GM21367 (cell line): ENCODE data around the gene IQCH.
"Not testable (repeated sequence)": the region's sequence is repeated elsewhere in the genome, so short reads cannot be mapped to it uniquely, and the experiment has no call there.

ENCODE experiments used
- ATAC-seq: cut with Tn5 transposase; IDR thresholded peaks from one replicate; pipeline ENCODE4 v1.9.1; 2021; ENCODE audit not compliant: unreplicated experiment

Gene IQCH

GRCh38 chr15:67244971-67245478 is 9.6 kb upstream of the IQCH start:
- no peak for ATAC-seq

GRCh38 chr15:67246606-67247005 is 8.0 kb upstream of the IQCH start:
- ATAC-seq, result not testable (repeated sequence)

- no peak for ATAC-seq
These were observed 6.5 kb upstream of the IQCH start for GRCh38 chr15:67248011-67248505.

GRCh38 chr15:67249830-67250229 is 4.8 kb upstream of the IQCH start:
- no peak for ATAC-seq

GRCh38 chr15:67251318-67251717 is 3.3 kb upstream of the IQCH start:
- no peak for ATAC-seq

GRCh38 chr15:67253101-67253500 is 1.5 kb upstream of the IQCH start:
- ATAC-seq, result no peak

GRCh38 chr15:67253549-67254237 is 893 bp upstream of the IQCH start:
- ATAC-seq, result no peak

GRCh38 chr15:67256051-67256450 is 1.5 kb downstream of the IQCH start:
- ATAC-seq, result no peak

DNA sequence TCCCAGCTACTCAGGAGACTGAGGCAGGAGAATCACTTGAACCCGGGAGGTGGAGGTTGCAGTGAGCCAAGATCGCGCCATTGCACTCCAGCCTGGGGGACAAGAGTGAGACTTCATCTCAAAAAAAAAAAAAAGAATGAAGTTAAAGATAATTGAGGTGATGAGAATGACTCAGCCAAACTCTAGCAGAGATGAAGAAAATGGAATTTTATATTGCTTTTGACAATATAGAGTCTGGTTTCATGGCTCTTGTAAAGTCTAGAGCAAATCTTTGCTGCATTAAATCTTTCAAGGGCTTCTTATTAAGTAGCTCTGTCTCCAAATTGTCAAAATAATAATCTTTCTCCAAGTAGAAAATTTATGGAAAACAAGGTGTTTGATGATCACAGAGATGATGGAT is 3.8 kb downstream of the IQCH start:
- not testable (repeated sequence) for ATAC-seq

GRCh38 chr15:67259379-67259778 is 4.8 kb downstream of the IQCH start:
- ATAC-seq, result no peak

DNA sequence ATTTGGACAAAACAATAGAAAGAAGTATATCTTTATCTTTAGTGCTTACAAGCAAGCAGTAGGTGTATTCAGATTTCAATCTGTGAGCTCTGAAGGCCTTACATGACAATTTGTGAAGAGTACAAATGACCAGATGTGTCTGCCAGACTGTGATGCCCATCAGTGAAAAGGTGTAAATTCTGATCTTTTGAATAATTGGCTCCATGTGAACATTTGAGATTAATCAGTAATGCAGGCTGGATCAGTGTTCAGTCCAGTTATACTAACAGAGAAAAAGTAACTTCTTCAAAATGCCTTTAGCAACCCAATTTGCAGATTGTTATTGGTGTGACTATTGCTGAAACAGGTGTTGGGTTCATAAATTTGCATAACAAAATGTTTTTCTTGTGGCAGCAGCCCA is 5.2 kb downstream of the IQCH start:
- ATAC-seq, result no peak

DNA sequence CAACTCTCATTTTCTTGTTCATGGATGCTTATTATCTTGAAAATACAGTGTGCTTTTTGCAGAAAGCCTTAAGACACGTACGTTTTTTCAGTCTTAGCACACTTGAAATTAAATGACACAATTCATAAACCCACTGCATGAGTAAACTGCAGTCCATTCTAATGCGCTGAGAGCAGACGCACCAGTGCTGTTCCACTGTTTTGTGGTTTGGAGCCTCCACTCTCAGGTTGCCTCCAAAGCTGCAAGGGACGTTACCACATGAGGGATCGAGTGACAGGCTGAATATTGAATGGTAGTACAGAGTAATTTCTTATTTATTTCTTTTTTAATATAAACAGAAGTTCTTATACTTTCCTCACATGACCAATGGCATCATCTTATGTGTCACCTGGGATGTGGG is 12.3 kb downstream of the IQCH start:
- no peak for ATAC-seq

GRCh38 chr15:67267440-67267839 is 12.9 kb downstream of the IQCH start:
- no peak for ATAC-seq

DNA sequence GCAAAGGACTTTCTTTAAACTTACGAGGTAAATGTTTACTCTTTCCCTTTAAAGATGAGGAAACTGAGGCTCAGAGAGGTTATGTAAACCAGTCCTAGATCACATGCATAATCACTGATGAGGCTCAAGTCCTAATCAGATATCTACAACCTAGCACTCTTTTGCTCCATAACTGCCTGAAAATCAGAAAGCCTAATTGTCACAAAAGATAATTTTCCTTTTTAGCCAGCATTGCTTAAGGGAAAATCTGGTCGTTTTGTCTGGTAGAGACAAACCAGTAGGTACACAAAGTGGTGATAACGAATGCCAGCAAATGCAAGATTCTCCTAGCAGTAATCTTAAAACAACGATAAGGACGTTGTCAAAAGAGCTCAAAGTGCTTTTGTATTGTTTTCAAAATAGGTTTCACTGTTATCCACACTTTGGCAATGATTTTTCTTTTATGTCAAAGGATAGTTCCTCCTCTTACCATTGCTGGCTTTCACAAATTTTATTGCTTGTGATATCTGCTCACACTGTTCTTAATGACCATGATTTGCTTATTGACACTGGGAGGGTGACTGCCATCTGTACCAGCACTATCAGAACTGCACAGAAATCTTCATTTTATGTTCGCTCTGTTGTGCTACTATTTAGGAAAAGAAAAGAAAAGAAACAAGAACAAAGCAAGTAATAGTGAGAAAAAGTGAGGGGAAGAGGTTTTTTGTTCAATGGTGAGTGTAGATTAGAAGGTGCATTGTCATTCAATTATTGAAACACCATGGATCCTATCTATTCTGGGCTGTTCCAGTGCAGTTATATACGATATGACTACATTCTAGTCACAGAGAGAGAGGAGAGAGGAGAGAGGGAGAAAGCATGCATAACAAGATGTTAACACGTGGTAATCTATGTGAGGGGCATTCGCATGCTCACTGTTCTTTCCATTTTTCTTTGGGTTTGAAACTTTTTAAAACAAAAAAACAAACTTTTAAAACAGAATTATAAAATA is 13.7 kb downstream of the IQCH start:
- no peak for ATAC-seq

DNA sequence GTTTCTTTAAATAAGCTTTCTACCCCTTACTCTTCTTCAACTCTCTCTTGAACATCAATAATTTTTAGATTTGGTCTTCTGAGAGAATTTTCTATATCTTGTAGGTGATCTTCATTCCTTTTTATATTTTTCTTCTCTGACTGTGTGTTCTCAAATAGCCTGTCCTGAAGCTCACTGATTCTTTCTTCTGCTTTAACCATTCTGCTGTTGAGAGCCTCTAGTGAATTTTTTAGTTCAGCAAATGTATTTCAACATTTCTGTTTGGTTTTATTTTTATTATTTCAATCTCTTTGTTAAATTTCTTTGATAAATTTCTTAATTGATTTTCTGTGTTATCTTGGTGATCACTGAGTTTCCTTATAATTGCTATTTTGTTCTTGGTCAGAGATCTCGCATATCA is 19.6 kb downstream of the IQCH start:
- no peak for ATAC-seq

GRCh38 chr15:67276666-67277065 is 22.1 kb downstream of the IQCH start:
- no peak for ATAC-seq

DNA sequence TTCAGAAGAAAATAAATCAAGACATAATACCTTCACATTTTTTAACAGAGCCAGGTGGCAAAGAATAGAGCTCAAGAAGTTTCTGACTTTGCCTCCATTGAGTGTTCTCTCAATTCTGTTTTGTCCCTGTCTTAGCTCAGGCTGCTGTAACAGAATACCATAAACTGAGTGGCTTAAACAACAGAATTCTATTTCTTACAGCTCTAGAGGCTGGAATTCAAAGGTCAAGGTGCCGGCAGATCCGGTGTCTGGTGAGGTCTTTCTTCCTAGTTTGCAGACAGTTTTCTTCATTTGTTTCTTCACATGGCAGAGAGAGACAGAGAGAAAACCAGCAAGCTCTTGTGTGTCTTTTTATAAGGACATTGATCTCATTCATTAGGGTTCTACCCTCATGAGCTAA is 25.6 kb downstream of the IQCH start:
- ATAC-seq, result no peak

DNA sequence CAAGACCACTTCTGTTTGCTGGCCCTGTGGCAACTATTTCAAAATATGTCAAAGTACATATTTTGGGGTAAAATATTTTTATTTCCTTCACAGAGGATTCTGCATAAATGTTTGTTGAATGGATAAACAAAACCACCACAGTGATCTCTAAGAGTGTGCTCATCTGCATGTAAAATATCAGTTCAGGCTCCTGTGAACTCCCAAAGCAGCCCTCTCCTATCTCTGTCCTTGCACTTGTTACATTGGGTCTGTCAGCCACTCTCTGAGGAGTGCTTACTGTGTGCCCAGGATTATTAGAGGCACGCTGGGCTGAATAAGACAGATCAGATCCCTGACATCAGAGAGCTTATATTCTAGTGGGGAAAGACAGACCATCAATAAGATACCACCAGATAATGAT is 27.1 kb downstream of the IQCH start:
- ATAC-seq, result no peak

DNA sequence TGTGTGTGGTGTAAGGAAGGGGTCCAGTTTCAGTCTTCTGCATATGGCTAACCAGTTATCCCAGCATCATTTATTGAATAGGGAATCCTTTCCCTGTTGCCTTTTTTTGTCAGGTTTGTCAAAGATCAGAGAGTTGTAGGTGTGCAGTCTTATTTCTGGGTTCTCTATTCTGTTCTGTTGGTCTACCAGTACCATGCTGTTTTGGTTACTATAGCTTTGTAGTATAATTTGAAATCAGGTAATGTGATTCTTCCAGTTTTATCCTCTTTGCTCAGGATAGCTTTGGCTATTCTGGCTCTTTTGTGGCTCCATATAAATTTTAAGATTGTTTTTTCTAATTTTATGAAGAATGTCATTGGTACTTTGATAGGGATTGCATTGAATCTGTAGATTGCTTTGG is 31.0 kb downstream of the IQCH start:
- ATAC-seq, result not testable (repeated sequence)

- not testable (repeated sequence) for ATAC-seq
These were observed 31.8 kb downstream of the IQCH start for GRCh38 chr15:67286400-67286799.

DNA sequence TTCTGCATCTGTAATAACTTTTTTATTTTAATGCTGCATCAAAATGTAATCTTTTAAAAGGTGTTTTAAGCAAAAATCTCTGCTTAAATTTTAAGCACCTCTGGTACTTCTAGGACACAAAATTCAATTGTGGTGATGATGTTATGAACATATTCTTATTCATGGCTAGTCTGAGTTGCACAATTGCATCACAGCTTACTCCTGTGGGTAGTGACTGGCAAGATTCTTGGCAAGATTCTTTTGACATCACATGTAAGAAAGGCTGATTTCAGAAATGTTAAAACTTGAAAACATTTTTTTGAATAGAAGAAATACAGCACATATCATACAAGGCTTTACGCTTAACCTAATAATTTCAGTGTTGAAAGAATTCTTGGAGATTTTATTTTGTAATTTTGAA is 35.7 kb downstream of the IQCH start:
- ATAC-seq, result no peak

- no peak for ATAC-seq
These were observed 41.6 kb downstream of the IQCH start for GRCh38 chr15:67296188-67296587.
